MM.1S (cell line): ENCODE results near the gene TANC2.

Experiments used
- DNase-seq: peaks from one replicate; pipeline ENCODE4 v3.0.0-alpha.2; 2015
- H2AFZ ChIP-seq: fragments of 300-600 bp; sonication (generic); 2 replicates; pipeline ENCODE4 v1.6.0; 2016; ENCODE audit warnings: antibody characterized with exemption, low read length
- H3F3A ChIP-seq: fragments of 300-600 bp; sonication (generic); 2 replicates; pipeline ENCODE4 v1.6.1; 2016; ENCODE audit warnings: mild to moderate bottlenecking, antibody characterized with exemption, low read length, moderate library complexity, mixed read lengths; ENCODE audit not compliant: insufficient read depth
- H3K27ac ChIP-seq: fragments of 300-600 bp; sonication (generic); 2 replicates; pipeline ENCODE4 v1.5.1; 2016; ENCODE audit warnings: mild to moderate bottlenecking, low read length
- H3K27me3 ChIP-seq: fragments of 300-600 bp; sonication (generic); replicated peaks from 2 replicates; pipeline ENCODE4 v1.6.0; 2016; ENCODE audit warnings: low read length; ENCODE audit not compliant: insufficient read depth
- H3K36me3 ChIP-seq: fragments of 300-600 bp; sonication (generic); replicated peaks from 2 replicates; pipeline ENCODE4 v1.6.1; 2016; ENCODE audit warnings: mild to moderate bottlenecking, low read length, mixed read lengths; ENCODE audit not compliant: insufficient read depth
- H3K4me1 ChIP-seq: fragments of 300-600 bp; sonication (generic); 2 replicates; pipeline ENCODE4 v1.6.1; 2016; ENCODE audit warnings: low read length, mixed read lengths
- H3K4me2 ChIP-seq: fragments of 300-600 bp; sonication (generic); 2 replicates; pipeline ENCODE4 v1.6.0; 2016; ENCODE audit warnings: low read depth, low read length
- H3K4me3 ChIP-seq: fragments of 300-600 bp; sonication (generic); 2 replicates; pipeline ENCODE4 v1.5.1; 2016; ENCODE audit warnings: low read length, mixed read lengths
- H3K79me2 ChIP-seq: fragments of 300-600 bp; sonication (generic); 2 replicates; pipeline ENCODE4 v1.6.1; 2016; ENCODE audit warnings: mixed run types, low read length, mixed read lengths
- H3K9ac ChIP-seq: fragments of 300-600 bp; sonication (generic); 2 replicates; pipeline ENCODE4 v1.6.1; 2016; ENCODE audit warnings: low read length, mixed read lengths
- H3K9me2 ChIP-seq: fragments of 300-600 bp; sonication (generic); replicated peaks from 2 replicates; pipeline ENCODE4 v1.6.1; 2016; ENCODE audit warnings: mild to moderate bottlenecking, low read length, mixed read lengths; ENCODE audit not compliant: insufficient read depth
- H3K9me3 ChIP-seq: fragments of 300-600 bp; sonication (generic); replicated peaks from 2 replicates; pipeline ENCODE4 v1.6.1; 2016; ENCODE audit warnings: mild to moderate bottlenecking, low read length, mixed read lengths; ENCODE audit not compliant: insufficient read depth
- H4K20me1 ChIP-seq: fragments of 300-600 bp; sonication (generic); 2 replicates; pipeline ENCODE4 v1.6.1; 2016; ENCODE audit warnings: mild to moderate bottlenecking, low read length, moderate library complexity, mixed read lengths; ENCODE audit not compliant: insufficient read depth
- EZH2 ChIP-seq: fragments of 300-600 bp; sonication (generic); optimal IDR thresholded peaks from 2 replicates; pipeline ENCODE3; 2017; ENCODE audit warnings: low read depth, mild to moderate bottlenecking, antibody characterized with exemption, low read length, mixed read lengths
- EZH2phosphoT487 ChIP-seq: fragments of 300-600 bp; sonication (generic); IDR thresholded peaks from 2 replicates; pipeline ENCODE4 v1.6.1; 2018; ENCODE audit warnings: antibody characterized with exemption, low read length
- TF ChIP-seq, protein P1 (sequence below): fragments of 300-600 bp; sonication (generic); IDR thresholded peaks from 2 replicates; pipeline ENCODE4 v1.5.1; 2016; ENCODE audit warnings: antibody characterized with exemption, low read length, mixed read lengths

Gene TANC2

GRCh38 chr17:62920300-62920699 lies 45.7 kb upstream of the TANC2 start:
- Histone ChIP-seq H3K4me2 (no peak overlapping the region), H3K79me2 (no peaks in the 10 kb centered on the region), H3K4me3 (no peak overlapping the region), H3K27ac (no peak overlapping the region), H3K9me2 (no peaks in the 10 kb centered on the region), H3K36me3 (no peaks in the 10 kb centered on the region), H3F3A (no peaks in the 10 kb centered on the region), H4K20me1 (no peaks in the 10 kb centered on the region), H3K9me3 (no peaks in the 10 kb centered on the region), H3K27me3 (no peaks in the 10 kb centered on the region), H2AFZ (no peak overlapping the region), H3K9ac (no peak overlapping the region), H3K4me1 (no peaks in the 10 kb centered on the region)
- no peak for TF ChIP-seq EZH2phosphoT487
- TF ChIP-seq, protein P1, sequence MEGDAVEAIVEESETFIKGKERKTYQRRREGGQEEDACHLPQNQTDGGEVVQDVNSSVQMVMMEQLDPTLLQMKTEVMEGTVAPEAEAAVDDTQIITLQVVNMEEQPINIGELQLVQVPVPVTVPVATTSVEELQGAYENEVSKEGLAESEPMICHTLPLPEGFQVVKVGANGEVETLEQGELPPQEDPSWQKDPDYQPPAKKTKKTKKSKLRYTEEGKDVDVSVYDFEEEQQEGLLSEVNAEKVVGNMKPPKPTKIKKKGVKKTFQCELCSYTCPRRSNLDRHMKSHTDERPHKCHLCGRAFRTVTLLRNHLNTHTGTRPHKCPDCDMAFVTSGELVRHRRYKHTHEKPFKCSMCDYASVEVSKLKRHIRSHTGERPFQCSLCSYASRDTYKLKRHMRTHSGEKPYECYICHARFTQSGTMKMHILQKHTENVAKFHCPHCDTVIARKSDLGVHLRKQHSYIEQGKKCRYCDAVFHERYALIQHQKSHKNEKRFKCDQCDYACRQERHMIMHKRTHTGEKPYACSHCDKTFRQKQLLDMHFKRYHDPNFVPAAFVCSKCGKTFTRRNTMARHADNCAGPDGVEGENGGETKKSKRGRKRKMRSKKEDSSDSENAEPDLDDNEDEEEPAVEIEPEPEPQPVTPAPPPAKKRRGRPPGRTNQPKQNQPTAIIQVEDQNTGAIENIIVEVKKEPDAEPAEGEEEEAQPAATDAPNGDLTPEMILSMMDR = no peak
- no peak for TF ChIP-seq EZH2
- no peak for DNase-seq

DNA sequence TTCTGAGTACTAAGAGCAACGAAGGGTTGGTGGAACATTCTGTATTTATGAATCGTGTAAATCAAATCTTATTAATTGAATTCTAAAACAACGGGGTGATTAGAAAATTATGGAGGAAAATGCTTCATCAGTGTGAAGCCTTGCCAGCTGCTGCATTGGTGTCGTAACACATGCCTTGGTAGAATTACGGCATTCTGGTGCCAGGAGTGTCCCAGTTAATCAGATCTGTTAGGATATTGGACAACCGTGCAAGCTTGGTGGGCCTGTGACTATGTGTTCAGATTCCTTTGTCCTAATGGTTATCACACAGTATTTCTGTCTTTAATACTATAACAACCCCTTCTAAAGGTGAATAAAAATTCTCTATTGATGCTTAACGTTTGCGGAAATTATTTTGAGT lies 44.2 kb upstream of the TANC2 start:
- DNase-seq = no peak
- TF ChIP-seq, protein P1 = no peak
- TF ChIP-seq EZH2phosphoT487 (no peak), EZH2 (no peak)
- H3K27me3 ChIP-seq = no peaks in the 10 kb centered on the region
- H4K20me1 ChIP-seq = no peaks in the 10 kb centered on the region
- H3K36me3 ChIP-seq = no peaks in the 10 kb centered on the region
- H3F3A ChIP-seq = no peaks in the 10 kb centered on the region
- no peak overlapping the region for H3K27ac ChIP-seq
- H3K4me2 ChIP-seq = no peak overlapping the region
- H3K9ac ChIP-seq = no peak overlapping the region
- H3K4me3 ChIP-seq = no peak overlapping the region
- H2AFZ ChIP-seq = no peak overlapping the region
- no peaks in the 10 kb centered on the region for H3K79me2 ChIP-seq
- no peaks in the 10 kb centered on the region for H3K9me2 ChIP-seq
- H3K4me1 ChIP-seq = no peaks in the 10 kb centered on the region
- no peaks in the 10 kb centered on the region for H3K9me3 ChIP-seq

GRCh38 chr17:62923258-62924150 lies 42.5 kb upstream of the TANC2 start:
- no peak for DNase-seq
- no peak overlapping the region for H3K4me3 ChIP-seq
- no peaks in the 10 kb centered on the region for H3K4me1 ChIP-seq
- no peak overlapping the region for H3K9ac ChIP-seq
- no peaks in the 10 kb centered on the region for H3K79me2 ChIP-seq
- no peaks in the 10 kb centered on the region for H3K9me3 ChIP-seq
- TF ChIP-seq EZH2 (no peak), EZH2phosphoT487 (no peak)
- TF ChIP-seq, protein P1 = no peak
- H3K9me2 ChIP-seq = no peaks in the 10 kb centered on the region
- no peaks in the 10 kb centered on the region for H4K20me1 ChIP-seq
- no peaks in the 10 kb centered on the region for H3K36me3 ChIP-seq
- no peaks in the 10 kb centered on the region for H3K27me3 ChIP-seq
- H2AFZ ChIP-seq = no peak overlapping the region
- no peaks in the 10 kb centered on the region for H3F3A ChIP-seq
- no peak overlapping the region for H3K4me2 ChIP-seq
- no peak overlapping the region for H3K27ac ChIP-seq
